Measurements from ENCODE around the gene CILP2. TPM values are rescaled to one million over a fixed set of nuclear protein-coding genes. Genes with fewer than 3 reads are reported as not detected.
A peak's percentile ranks its signal among the peaks of the same experiment; 100 is the strongest.

Gene CILP2
- total and polyA plus RNA-seq, 2 of the 8 experiments (the other 6 are each of a cell fraction or from before 2014, with no cell fraction given), result 4.4 to 5.8 TPM

DNA sequence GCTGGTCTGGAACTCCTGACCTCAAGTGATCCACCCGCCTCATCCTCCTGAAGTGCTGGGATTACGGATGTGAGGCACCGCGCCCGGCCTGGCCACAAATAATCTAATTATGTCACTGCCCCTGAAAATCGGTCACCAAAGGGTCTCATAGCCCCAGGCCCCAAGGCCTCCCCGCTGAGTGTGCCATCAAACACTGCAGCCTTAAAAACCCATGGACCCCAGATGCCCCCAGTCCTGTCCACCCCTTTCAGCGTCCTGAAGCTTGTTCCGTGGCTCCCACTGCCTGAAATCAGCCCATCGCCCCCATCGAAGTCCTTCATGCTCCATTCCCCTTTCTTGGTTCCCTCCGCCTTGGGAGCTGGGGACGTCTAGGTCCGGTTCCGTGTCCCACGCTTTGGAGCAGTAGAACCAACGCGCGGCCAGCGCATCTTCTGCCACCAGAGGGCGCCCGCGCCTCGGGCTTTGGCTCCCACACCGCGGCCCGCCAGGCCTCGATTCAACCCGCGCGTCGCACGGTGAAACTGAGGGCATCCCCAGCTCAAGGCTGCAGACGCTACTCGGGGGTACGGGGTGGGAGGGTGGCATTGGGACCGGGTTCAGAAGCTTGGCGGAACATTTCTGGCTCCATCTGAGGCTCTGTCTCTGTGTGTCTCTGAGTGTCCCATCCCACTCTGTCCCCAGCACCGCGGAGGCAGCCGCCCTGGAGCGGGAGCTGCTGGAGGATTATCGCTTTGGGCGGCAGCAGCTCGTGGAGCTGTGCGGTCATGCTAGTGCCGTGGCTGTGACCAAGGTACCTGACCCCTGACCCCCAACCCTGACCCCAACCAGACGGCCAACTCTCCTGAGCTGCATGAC is 5.9 kb upstream of the CILP2 start (continued):
- TF ChIP-seq NANOG (IDR thresholded peaks at IDR 0.05; ENCODE audit: insufficient read depth, low read depth, low read length, poor library complexity, severe bottlenecking) (no peak), POLR2AphosphoS5 (IDR thresholded peaks at IDR 0.05; ENCODE audit: low read depth, low read length) (peak; percentile 13; the same call in 1 of the 2 replicates), POLR2A (IDR thresholded peaks at IDR 0.05; ENCODE audit: control extremely low read depth in 1 of 2, low read depth in 2 of 2, low read length in 2 of 2) (0 out of 3 replicates have a peak, but pooled peaks of 1 of the 2 experiments have one; percentile 21), CBX8 (IDR thresholded peaks at IDR 0.05; ENCODE audit: borderline replicate concordance, low read depth, low read length) (no peak), RXRA (IDR thresholded peaks at IDR 0.05; ENCODE audit: insufficient read depth, low read depth, low read length) (no peak), NRF1 (IDR thresholded peaks at IDR 0.05; ENCODE audit: low read depth, low read length) (no peak), PHF8 (conservative IDR thresholded peaks at IDR 0.05; ENCODE audit: low read depth, low read length) (no peak), KDM4A (IDR thresholded peaks at IDR 0.05; ENCODE audit: low read depth, low read length, severe bottlenecking) (no peak), JUN (IDR thresholded peaks at IDR 0.05; ENCODE audit: low read depth, low read length) (no peak), FOSL1 (IDR thresholded peaks at IDR 0.05; ENCODE audit: insufficient read depth, low read depth, low read length) (no peak), ASH2L (IDR thresholded peaks at IDR 0.05; ENCODE audit: low read length) (no peak), CEBPB (IDR thresholded peaks at IDR 0.05; ENCODE audit: low read depth, low read length) (no peak), TEAD4 (IDR thresholded peaks at IDR 0.05; ENCODE audit: low read depth, low read length) (no peak), EZH2 (IDR thresholded peaks at IDR 0.05; ENCODE audit: low read depth, low read length, severe bottlenecking) (no peak), BCL11A (IDR thresholded peaks at IDR 0.05; ENCODE audit: low read depth in 2 of 2, low read length in 2 of 2) (no peak), GTF2F1 (IDR thresholded peaks at IDR 0.05; ENCODE audit: borderline replicate concordance, low read depth, low read length) (no peak), CHD2 (IDR thresholded peaks at IDR 0.05; ENCODE audit: low read length) (no peak), SP2 (IDR thresholded peaks at IDR 0.05; ENCODE audit: low read length) (no peak)
- TF ChIP-seq, protein P1, sequence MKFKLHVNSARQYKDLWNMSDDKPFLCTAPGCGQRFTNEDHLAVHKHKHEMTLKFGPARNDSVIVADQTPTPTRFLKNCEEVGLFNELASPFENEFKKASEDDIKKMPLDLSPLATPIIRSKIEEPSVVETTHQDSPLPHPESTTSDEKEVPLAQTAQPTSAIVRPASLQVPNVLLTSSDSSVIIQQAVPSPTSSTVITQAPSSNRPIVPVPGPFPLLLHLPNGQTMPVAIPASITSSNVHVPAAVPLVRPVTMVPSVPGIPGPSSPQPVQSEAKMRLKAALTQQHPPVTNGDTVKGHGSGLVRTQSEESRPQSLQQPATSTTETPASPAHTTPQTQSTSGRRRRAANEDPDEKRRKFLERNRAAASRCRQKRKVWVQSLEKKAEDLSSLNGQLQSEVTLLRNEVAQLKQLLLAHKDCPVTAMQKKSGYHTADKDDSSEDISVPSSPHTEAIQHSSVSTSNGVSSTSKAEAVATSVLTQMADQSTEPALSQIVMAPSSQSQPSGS (IDR thresholded peaks at IDR 0.05; ENCODE audit: low read length), result no peak

Measured in H1 (cell line).